Fibroblast of peridontal ligament (primary cell): ENCODE results near the gene EXOC3L4.

Source experiments
- DNase-seq: peaks from one replicate; pipeline ENCODE4 v3.0.0-alpha.2; 2010; ENCODE audit errors: extremely low read depth

EXOC3L4 gene

GRCh38 chr14:103133210-103134140, 39.0 kb downstream of the EXOC3L4 start:
- DNase-seq, result no peak

GRCh38 chr14:103134405-103134804, 39.9 kb downstream of the EXOC3L4 start:
- no peak for DNase-seq

- no peak for DNase-seq
Measured at GRCh38 chr14:103134919-103135318, 40.4 kb downstream of the EXOC3L4 start.

- no peak for DNase-seq
Measured at GRCh38 chr14:103135333-103136260, 41.1 kb downstream of the EXOC3L4 start.

GRCh38 chr14:103136388-103137271, 42.1 kb downstream of the EXOC3L4 start:
- peak; percentile 35 for DNase-seq

- DNase-seq, result no peak
Measured at GRCh38 chr14:103137689-103138300, 43.3 kb downstream of the EXOC3L4 start.

GRCh38 chr14:103138301-103139131, 44.0 kb downstream of the EXOC3L4 start:
- no peak for DNase-seq

- DNase-seq, result no peak
Measured at GRCh38 chr14:103139132-103140025, 44.9 kb downstream of the EXOC3L4 start.

GRCh38 chr14:103140316-103141109, 46.0 kb downstream of the EXOC3L4 start:
- no peak for DNase-seq

GRCh38 chr14:103141117-103141796, 46.7 kb downstream of the EXOC3L4 start:
- no peak for DNase-seq

GRCh38 chr14:103142026-103142425, 47.5 kb downstream of the EXOC3L4 start:
- no peak for DNase-seq

- DNase-seq, result no peak
Measured at GRCh38 chr14:103142721-103143302, 48.3 kb downstream of the EXOC3L4 start.

GRCh38 chr14:103143506-103143905, 49.0 kb downstream of the EXOC3L4 start:
- no peak for DNase-seq

GRCh38 chr14:103144085-103144484, 49.6 kb downstream of the EXOC3L4 start:
- DNase-seq, result peak; percentile 39

GRCh38 chr14:103146141-103146709, 51.7 kb downstream of the EXOC3L4 start:
- DNase-seq, result no peak

- no peak for DNase-seq
Measured at GRCh38 chr14:103149351-103150237, 55.1 kb downstream of the EXOC3L4 start.
